NCI-H1930 (cell line): Measurements from ENCODE around the gene ARRDC1.
"Not testable (repeated sequence)": the region's sequence is repeated elsewhere in the genome, so short reads cannot be mapped to it uniquely, and the experiment has no call there.

Source experiments
- DNase-seq, 2 experiments: peaks; one replicate each; lab custom pipeline; 2025; lab: John Stamatoyannopoulos, UW

Gene ARRDC1, protein sequence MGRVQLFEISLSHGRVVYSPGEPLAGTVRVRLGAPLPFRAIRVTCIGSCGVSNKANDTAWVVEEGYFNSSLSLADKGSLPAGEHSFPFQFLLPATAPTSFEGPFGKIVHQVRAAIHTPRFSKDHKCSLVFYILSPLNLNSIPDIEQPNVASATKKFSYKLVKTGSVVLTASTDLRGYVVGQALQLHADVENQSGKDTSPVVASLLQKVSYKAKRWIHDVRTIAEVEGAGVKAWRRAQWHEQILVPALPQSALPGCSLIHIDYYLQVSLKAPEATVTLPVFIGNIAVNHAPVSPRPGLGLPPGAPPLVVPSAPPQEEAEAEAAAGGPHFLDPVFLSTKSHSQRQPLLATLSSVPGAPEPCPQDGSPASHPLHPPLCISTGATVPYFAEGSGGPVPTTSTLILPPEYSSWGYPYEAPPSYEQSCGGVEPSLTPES

DNA sequence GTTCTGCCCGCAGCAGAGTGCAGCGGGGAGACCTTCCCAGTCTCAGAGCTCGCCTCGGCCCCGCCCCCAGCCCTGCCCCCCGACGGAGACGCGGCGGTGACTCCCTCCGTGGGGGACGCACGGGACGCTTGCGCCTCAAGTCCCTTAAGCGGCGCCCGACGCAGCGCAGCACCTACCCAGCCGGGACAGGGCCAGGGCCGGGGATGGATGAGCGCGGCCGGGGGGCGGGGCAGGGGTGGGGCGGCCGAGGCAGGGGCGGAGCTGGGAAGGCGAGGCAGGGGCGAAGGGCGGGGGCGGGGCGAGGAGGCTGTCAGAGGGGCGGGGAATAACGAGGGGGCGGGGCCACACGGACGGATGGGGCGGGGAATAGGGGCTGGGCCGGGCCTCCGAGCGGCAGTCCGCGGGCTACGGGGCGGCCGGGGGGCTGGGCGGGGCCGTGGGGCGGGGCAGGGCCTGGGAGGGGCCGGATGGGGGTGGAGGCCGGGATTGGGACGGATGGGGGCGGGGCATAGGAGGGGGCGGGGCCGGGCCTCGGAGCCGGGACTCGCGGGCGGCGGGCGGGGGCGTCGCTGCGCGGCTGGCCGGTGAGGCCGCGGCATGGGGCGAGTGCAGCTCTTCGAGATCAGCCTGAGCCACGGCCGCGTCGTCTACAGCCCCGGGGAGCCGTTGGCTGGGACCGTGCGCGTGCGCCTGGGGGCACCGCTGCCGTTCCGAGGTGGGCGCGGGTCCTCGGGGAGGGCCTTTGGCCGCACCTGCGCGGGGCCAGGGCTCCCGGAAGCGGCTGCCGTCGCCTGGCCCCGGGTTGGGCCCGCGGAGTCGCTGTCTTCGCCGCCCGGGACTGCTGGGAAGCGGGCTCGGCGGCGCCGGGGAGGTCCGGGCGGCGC lies at the start of gene ARRDC1:
Gene ARRDC1 (plus strand): TSS at position 566 of the 884 bp plus-strand sequence. CDS start 32 bp downstream, at position 598.
- peak; percentile 89 to 90 for DNase-seq

DNA sequence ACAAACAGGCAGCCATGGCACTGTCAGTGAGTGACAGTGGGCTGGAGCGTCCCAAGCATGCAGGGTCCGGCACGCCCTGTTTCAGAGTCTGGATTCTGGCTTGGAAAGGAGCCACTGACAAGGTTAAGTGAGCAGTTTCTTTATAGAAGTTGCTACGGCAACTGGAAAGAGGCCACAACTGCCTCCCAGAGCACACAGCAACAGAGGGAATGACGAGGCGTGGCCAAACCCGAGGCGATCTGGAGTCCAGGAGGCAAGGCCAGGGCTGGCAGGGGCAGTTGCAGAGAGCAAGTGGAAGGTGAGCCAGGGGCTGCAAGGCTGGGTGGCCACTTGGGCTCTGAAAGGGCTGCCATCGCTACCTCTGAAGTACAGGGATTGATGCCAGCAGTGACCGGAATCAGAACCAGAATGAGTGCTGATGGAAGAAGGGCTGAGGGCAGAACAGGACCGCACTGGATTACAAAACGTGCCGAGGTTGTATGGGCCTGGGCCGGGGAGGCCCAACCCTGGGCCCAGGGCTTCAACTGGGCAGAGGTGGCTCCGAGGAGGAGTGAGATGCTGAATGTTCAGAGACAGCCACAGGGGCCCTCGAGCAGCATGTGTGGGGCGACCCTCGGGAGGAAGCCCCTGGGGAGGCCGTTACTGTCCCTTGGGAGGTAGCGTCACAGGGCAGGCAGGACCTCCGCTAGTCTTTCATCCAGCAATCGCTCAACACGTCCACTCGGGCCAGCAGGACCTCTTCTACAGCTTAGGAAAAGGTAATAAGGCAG lies 49.2 kb upstream of the ARRDC1 start:
- DNase-seq: no peak

DNA sequence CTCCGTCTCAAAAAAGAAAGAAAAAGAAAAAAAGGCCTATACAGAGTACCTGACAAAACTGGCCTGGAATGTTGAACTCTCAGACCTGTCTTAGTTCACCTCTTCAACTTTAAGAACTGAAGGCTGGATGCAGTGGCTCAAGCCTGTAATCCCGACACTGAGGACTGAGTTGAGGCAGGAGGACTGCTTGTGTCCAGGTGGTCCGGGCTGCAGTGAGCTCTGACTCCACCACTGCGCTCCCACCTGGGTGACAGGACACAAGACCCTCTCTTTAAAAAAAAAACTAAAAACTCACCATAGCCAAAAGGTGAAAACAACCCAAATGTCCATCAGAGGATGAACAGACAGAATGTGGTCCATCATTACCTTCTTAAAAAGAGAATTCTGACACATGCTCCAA lies 47.4 kb upstream of the ARRDC1 start:
- no peak for DNase-seq

DNA sequence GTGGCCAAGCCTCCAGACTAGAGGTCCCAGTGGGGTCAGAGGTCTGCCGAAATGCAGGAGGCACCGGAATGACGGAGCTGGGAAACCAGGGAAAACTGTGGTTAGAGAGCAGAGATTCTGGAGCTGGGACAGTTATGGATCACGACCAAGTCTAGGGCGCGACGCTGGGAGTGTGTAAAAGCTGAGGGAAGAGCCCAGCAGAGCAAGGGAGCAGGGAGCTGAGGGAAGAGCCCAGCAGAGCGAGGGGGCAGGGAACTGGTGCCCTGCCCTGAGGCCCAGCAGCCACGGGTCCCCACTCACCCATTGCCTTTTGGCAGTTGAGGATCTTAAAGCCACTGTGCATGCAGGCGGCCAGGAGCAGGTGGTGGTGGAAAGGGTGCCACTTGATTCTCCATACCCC lies 41.4 kb upstream of the ARRDC1 start:
- DNase-seq: no peak

DNA sequence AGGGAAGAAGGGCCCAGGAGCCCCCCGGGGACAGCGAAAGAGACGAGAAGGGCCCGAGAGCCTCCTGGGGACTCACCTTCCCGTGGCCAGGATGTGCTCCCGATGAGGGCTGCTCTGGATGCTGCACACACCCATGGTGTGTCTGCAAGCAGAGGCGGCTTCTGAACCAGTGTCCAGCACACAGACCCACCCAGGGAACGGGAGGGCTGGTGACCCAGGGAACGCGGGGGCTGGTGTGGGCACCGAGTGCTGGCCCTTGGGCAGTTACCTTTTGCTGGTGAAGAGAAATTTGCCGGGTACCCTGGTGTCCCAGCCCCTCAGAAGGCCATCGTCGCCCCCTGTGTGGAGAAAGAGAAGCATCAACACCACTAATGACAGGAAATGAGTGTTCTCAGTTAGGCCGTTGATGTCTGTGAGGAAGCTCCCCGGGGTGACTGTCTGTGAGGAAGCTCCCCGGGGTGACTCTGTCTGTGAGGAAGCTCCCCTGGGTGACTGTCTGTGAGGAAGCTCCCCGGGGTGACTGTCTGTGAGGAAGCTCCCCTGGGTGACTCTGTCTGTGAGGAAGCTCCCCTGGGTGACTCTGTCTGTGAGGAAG lies 40.6 kb upstream of the ARRDC1 start:
- DNase-seq: no peak

DNA sequence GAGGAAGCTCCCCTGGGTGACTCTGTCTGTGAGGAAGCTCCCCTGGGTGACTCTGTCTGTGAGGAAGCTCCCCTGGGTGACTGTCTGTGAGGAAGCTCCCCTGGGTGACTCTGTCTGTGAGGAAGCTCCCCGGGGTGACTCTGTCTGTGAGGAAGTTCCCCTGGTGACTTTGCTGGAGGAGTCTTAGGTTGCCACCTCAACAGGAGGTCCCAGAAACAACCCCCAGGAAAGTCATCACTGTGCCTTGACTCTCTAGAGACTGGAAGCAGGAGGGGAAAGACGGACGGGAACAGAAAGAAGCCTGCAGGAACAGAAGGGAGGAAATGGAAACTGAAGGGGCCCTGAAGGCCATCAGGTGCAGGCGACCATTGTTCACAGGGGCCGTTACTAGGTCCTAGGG lies 37.0 kb upstream of the ARRDC1 start:
- DNase-seq: not testable (repeated sequence)

DNA sequence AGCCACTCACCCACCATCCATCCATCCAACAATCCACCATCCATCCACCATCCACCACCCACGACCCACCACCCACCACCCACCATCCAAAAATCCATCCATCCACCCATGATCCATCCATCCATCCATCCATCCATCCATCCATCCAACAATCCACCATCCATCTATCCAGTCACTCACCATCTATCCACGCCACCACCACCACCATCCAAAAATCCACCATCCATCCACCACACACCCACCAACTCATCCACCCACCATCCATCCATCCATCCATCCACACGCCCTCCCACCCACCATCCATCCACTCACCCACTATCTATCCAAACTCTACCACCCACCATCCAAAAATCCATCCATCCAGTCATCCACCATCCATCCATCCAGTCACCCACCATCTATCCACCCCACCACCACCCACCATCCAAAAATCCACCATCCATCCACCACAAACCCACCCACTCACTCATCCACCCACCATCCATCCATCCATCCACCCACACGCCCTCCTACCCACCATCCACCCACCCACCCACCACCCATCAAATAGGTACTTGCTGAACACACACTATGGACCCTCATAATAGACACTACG lies 35.8 kb upstream of the ARRDC1 start:
- DNase-seq: no peak

DNA sequence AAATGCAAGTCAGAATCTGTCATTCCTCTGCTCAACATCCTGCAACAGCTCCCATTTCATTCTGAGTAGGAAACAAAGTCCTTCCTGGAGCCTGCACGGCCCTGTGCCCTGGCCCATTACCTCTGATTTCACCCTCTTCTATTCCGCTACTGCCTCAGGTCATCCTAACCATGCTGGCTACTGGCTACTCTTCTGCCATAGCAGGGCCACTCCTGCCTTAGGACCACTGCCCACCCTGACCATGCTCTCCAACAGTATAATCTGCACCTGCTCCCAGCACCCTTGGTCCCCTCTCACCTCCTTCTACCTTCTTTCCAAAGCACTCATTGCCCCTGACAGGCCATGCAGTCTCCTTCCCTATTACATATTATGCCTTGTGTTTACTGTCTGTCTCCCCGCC lies 34.9 kb upstream of the ARRDC1 start:
- no peak for DNase-seq

DNA sequence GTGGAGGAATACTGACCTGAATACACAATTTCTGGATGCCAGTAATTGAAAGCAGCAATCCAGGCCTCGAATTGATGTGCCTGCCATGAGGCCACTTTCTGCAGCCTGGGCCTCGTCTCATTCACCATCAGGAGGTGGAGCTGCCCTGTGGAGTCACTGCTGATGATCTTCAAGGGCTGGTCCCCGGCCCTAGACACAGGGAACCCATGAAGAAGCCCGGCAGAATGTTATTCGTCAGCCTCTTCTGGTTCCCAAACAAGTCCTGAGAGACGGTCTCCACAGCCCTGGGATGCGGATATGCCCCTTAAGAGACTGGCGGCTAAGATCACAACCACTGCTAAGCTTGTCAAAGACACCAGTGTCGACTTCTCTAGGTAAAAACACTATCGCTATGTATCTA lies 31.3 kb upstream of the ARRDC1 start:
- no peak for DNase-seq

DNA sequence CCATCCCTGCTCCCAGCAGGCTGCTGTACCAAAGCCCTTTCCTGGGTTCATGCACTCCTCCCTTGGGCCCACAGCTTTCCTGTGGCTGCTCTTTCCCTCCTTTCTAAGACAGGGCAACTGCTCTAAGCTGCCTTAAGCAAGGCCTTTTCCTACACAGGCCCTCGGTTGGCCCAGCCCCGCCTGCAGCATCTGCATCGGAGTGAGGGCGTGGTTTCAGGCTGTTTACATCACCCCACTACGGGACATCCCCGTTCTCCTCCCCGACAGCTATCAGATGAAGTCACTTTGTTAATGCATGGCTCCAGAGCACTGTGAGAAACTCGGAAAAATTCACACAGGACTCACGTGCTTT lies 30.1 kb upstream of the ARRDC1 start:
- no peak for DNase-seq

DNA sequence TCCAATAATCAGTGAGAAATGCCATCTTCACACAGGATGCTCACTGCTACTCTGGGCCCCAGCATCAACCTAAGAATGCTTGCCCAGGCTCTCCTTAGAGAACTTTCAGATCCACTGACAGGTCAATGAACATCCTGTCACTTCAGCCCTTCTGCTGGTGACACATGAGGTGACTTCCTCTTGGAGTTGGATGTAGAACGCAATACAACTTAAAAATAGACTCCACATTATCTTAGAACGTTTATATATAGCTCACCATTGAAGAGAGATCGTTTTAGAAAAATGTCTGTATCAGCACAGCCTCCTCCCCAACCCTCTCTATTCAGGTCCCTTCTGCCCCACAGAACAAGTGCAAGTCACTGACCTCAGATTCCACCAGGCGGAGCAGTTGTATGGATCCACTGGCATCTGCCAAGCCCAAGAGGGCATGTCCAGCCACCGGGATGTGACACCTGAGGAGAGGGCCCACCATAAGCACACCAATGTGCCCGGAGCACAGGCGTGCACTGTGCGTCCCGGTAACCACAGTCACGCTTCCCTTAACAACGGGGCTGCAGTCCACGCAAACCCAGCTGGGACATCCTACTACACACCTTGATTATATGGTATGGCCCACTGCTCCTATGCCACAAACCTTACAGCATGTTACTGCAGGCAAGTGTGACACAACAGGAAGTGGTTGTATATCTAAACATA lies 29.6 kb upstream of the ARRDC1 start:
- no peak for DNase-seq

DNA sequence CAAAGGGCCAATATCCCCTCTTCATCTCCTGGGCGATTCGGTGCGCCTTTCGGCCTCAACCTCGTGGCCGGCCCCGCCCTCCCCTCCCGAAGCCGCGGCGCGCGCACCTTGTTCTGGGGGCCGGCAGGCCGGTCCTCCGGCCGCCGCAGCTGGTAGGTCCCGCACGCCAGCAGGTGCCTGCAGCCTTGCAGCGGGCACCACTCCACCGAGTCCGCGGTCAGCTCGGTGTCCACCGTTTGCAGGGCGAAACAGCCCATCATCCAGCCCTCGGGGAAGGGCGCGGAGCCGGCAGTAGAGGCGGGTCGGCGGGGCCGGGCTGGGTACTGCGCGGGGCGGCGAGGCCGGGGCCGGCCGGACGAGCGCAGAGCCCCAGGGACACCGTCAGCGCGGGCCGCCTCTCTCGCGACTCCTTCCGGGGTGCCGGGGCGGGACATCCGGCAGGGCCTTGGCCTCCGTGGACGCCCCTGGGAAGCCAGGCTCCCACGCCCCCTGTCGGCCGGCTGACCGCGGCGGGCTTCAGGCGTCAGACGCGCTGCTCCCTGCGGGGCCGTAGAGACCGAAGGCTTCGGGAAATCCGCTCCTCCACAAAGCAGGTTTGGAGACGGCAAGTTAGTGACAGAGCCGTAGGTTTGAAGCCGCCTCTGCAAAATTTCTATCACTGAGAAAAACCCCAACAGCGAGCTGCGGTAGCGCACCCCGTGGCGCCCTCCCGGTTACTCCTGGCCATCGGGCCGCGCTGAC lies 26.8 kb upstream of the ARRDC1 start, which contains the start of gene DPH7:
Gene DPH7 (minus strand): TSS at position 408 of the 741 bp plus-strand sequence. CDS start 148 bp downstream, at position 260.
- DNase-seq: peak; percentile 88 to 94

DNA sequence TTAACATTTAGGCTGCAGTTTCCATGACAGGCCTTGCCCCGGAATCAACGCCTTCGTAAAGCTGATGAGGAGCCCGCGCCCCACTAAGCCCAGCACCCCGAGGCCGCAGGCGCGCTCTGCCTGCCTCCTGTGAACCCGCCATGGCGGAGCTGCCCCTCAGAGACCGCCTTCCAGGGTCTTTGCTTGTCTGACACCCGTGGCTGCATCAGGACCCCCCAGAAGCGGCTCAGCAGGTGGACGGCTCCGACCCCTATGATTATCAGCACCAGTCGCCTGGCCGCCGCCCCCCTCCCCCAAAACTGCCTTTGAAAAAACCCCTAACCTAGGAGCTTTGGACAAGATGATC lies 26.3 kb upstream of the ARRDC1 start:
- DNase-seq: no peak

DNA sequence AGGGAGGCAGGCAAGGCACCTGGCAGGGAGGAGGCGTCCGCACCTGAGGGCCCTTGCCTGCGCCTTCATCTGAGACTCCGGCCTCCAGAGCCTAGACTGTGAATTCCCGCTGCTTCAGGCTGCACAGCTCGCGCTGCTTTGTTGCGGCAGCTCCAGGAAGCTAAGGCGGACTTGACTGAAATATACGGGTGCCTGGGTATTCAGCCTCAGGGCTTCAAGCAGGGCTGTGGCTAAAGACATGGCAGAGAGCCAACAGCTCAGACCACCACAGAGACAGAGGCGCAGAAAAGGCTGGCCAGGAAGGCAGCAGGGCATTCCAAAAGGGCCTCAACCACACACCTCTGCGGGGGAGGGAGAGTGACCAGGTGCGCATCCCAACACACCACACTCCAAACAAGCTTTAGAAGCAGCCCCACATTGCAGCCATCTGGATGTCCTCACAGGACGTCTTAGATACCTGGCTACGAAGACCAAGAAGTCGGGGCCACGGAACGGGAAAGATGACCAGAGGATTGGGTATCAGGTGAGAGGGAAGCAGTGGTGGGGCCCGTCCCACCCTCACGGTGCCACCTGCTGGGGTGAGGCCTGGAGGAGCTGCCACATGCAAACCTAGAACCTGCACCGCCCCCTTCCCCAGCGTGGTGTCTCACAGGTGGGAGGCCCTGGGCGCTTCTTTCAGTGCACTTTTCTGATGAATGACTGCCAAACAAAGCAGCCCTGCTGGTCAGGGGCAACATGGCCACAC lies 25.1 kb upstream of the ARRDC1 start:
- DNase-seq: no peak

DNA sequence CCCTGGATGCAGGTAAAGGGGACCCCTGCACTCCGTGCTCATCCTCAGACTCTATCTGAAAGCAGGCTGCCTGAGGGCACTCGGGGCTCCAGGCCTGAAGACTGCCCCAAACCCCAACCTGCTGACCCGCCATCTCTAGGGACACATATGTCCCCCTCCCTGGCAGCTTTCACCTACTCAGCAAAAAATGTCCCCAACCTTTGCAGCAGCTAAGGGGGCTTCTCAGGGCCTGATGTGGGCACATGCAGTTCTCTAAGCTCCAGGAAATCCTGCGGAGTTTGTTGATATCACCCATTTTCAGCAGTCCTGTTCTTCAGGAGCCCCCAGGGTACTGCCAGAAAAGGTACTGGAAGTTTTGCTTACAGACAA lies 24.5 kb upstream of the ARRDC1 start:
- no peak for DNase-seq

DNA sequence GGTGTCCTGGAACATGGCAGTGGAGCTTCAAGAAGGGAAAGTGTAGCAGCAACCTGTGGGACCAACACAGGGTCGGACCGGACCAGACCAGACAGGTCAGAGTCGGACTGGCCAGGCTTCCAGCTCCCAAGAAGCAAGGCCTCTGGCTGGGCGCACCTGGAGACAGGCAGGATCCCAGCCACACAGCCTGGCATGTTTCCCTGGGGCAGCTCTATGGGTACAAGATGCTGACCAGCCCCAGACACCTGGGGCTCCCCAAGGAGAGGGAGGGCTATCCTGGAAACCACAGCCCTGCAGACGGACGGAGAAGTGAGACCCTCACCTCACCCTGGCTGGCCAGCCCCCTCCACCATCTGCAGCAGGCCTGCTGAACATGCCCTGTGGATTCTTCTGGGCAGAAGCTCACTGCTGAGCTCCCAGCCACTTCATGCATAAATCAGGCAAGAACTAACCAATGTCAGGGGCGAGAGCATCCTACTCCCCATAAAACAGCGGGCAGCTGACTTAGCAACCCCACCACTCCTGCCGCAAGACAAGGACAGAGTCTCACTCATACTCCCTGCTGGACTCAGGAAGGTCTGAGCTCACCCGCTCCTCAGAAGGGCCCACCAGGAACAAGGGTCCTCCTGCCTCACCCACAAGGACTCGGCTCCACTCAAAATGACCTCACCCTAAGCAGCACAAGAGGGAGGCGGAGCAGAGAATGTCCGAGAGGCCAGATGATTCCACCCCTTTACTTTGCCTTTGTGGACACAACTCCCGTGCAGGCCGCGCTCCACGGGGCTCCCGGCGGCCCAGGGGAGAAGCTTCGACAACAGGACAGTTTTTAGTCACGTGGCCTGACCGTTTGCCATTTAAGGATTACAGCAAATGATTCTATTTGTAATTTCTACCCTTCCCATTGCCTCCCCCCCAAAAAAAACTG lies 23.9 kb upstream of the ARRDC1 start:
- no peak for DNase-seq

DNA sequence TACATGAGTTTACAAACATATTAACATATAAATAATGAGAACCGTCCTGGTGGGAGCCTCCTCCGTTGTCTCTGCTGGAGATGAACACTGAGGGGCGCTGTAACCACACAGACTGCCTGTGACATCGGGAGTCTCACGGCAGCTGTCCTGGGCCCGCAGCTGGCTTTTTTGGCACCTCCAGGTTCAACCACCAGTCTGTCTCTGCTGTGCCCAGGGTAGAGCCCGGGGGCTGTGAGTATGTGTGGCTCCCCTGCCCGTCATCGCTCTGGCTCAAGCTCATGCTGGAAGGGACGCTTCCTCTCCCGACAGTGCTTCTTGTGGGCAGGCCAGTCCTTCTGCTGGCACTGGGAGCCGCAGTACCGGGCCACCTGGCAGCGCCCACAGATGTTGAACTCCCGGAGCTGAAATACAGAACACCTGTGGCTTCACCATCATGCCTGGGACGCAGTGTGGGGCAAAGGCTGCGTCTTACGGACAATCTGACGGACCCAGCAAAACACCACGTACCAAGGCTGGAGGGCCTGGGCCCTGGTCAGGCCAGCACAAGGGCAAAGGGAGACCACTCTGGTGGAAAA lies 23.1 kb upstream of the ARRDC1 start:
- DNase-seq: no peak

DNA sequence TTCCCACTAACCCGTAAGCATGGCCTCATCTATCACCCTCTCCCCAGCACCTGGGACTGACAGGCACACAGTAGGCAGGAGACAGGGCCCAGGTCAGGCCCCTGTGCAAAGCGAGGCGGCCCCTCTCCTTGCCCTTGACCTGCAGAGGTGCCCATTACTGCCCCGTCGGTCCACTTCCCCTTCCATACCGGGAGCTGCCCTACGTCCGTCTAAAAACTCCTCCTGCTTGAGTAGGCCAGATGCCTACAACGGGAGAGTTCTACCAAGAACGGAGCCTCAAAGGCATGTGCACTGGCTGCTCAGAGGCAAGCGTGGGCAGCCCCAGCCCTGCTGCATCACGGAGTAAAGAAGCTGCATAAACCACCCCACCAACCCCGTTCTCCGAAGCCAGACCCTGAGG lies 22.1 kb upstream of the ARRDC1 start:
- DNase-seq: no peak
